Measurements from ENCODE around the gene UBAP1. TPM values are rescaled to one million over a fixed set of nuclear protein-coding genes. Genes with fewer than 3 reads are reported as not detected.

The UBAP1 gene
- total RNA-seq, 1 experiment from 2014 or later: 30.8 TPM

GRCh38 chr9:34262971-34263370 is 84.1 kb downstream of the UBAP1 start:
- RAD21 ChIA-PET (ENCODE audit: low non-redundant PET in 1 of 2, low total read pairs in 2 of 2, uncharacterized antibody in 2 of 2, unreplicated experiment in 2 of 2): no interaction called here
- Histone ChIP-seq H3K4me3 (replicated peaks in 1 of 2; ENCODE audit: low read depth in 1 of 2, low read length in 2 of 2) (no peak overlapping the region), H3K9me3 (ENCODE audit: control insufficient read depth in 1 of 2, insufficient read depth in 1 of 2, low read depth in 1 of 2, low read length in 2 of 2) (no peaks in the 10 kb centered on the region), H3K27ac (ENCODE audit: low read depth, low read length) (no peak overlapping the region), H3K9ac (ENCODE audit: low read length) (no peak overlapping the region), H3K27me3 (ENCODE audit: insufficient read depth, low read length) (no peaks in the 10 kb centered on the region), H3K4me1 (ENCODE audit: control insufficient read depth in 1 of 2, insufficient read depth in 2 of 2, low read length in 2 of 2) (no peaks in the 10 kb centered on the region), H3K4me2 (ENCODE audit: low read length) (no peak overlapping the region), H2AFZ (ENCODE audit: low read depth, low read length, poor library complexity, severe bottlenecking) (no peak overlapping the region), H3K36me3 (ENCODE audit: control insufficient read depth in 1 of 2, insufficient read depth in 2 of 2, low read length in 2 of 2) (peaks cover 5 to 7% of the 10 kb centered on the region in 2 experiments; a peak in 2 of 4 replicates), H3K79me2 (ENCODE audit: insufficient read depth, low read length) (no peaks in the 10 kb centered on the region), H4K20me1 (ENCODE audit: insufficient read depth) (no peaks in the 10 kb centered on the region), H3K9me2 (ENCODE audit: insufficient read depth) (no peaks in the 10 kb centered on the region)
- no peak for TF ChIP-seq JUND (IDR thresholded peaks at IDR 0.05)
- TF ChIP-seq SRF (IDR thresholded peaks at IDR 0.05; ENCODE audit: low read depth): no peak
- TF ChIP-seq POLR2A (IDR thresholded peaks at IDR 0.05; ENCODE audit: borderline replicate concordance, extremely low read depth, insufficient read depth, insufficient read length): no peak
- no peak for TF ChIP-seq RAD21 (IDR thresholded peaks at IDR 0.05; ENCODE audit: low read depth)
- no peak for TF ChIP-seq EZH2phosphoT487 (IDR thresholded peaks at IDR 0.05; ENCODE audit: borderline replicate concordance)
- TF ChIP-seq ZFX (IDR thresholded peaks at IDR 0.05): no peak
- no peak for TF ChIP-seq FOSL1 (IDR thresholded peaks at IDR 0.05; ENCODE audit: low read depth)
- no peak for TF ChIP-seq ELF1 (IDR thresholded peaks at IDR 0.05; ENCODE audit: borderline replicate concordance, low read depth)
- no peak for TF ChIP-seq POLR2AphosphoS5 (IDR thresholded peaks at IDR 0.05; ENCODE audit: low read depth, low read length)
- ATAC-seq: no peak
- no peak for DNase-seq (ENCODE audit: low read depth, low spot score)
- POLR2A ChIA-PET: no interaction called here
- intact Hi-C loops (cut with micrococcal nuclease): no loop called here
- no TSS peak for BruUV-seq (replicated peaks)
- CTCF ChIA-PET: interaction anchor here (1.5 kb wide), 1 partner anchor 11 kb away, joined by 7 read pairs; no protein-coding TSS in a partner anchor

- Histone ChIP-seq H2AFZ (ENCODE audit: low read depth, low read length, poor library complexity, severe bottlenecking) (no peak overlapping the region), H3K27me3 (ENCODE audit: insufficient read depth, low read length) (no peaks in the 10 kb centered on the region), H3K27ac (ENCODE audit: low read depth, low read length) (no peak overlapping the region), H3K9me2 (ENCODE audit: insufficient read depth) (no peaks in the 10 kb centered on the region), H3K4me3 (replicated peaks in 1 of 2; ENCODE audit: low read depth in 1 of 2, low read length in 2 of 2) (no peak overlapping the region), H3K4me1 (ENCODE audit: control insufficient read depth in 1 of 2, insufficient read depth in 2 of 2, low read length in 2 of 2) (no peaks in the 10 kb centered on the region), H3K4me2 (ENCODE audit: low read length) (no peak overlapping the region), H3K9ac (ENCODE audit: low read length) (no peak overlapping the region), H3K9me3 (ENCODE audit: control insufficient read depth in 1 of 2, insufficient read depth in 1 of 2, low read depth in 1 of 2, low read length in 2 of 2) (no peaks in the 10 kb centered on the region), H3K79me2 (ENCODE audit: insufficient read depth, low read length) (no peaks in the 10 kb centered on the region), H4K20me1 (ENCODE audit: insufficient read depth) (no peaks in the 10 kb centered on the region), H3K36me3 (ENCODE audit: control insufficient read depth in 1 of 2, insufficient read depth in 2 of 2, low read length in 2 of 2) (no peaks in the 10 kb centered on the region)
- ATAC-seq (no peak), DNase-seq (ENCODE audit: low read depth, low spot score) (no peak)
- RAD21 ChIA-PET (ENCODE audit: low non-redundant PET in 1 of 2, low total read pairs in 2 of 2, uncharacterized antibody in 2 of 2, unreplicated experiment in 2 of 2): no interaction called here
- no TSS peak for BruUV-seq (replicated peaks)
- POLR2A ChIA-PET: no interaction called here
- TF ChIP-seq YY1 (IDR thresholded peaks at IDR 0.05; ENCODE audit: extremely low read depth, insufficient replicate concordance, low read depth, low read length): no peak
- TF ChIP-seq SIN3A (IDR thresholded peaks at IDR 0.05; ENCODE audit: low read depth): no peak
- intact Hi-C loops (cut with micrococcal nuclease): no loop called here
- CTCF ChIA-PET: no interaction called here
These were observed 88.8 kb downstream of the UBAP1 start for GRCh38 chr9:34267660-34268059.

Measured in HCT116 (cell line).